OCI-LY1 (cell line): Measurements from ENCODE around the gene PRR4.

ENCODE experiments used
- H2AFZ ChIP-seq: fragments of 200-600 bp; sonication (generic), shearing (Covaris generic); 2 replicates; pipeline ENCODE4 v1.6.0; 2014; ENCODE audit warnings: antibody characterized with exemption, mild to moderate bottlenecking, low read length
- H3F3A ChIP-seq: fragments of 200-600 bp; sonication (generic), shearing (Covaris generic); 2 replicates; pipeline ENCODE4 v1.6.0; 2014; ENCODE audit warnings: mild to moderate bottlenecking, antibody characterized with exemption, low read length, moderate library complexity; ENCODE audit not compliant: insufficient read depth
- H3K27ac ChIP-seq: fragments of 200-600 bp; sonication (generic); 2 replicates; pipeline ENCODE4 v1.5.1; 2014; ENCODE audit warnings: low read length, mixed run types, mild to moderate bottlenecking, low read depth; ENCODE audit not compliant: poor library complexity, severe bottlenecking
- H3K27me3 ChIP-seq: fragments of 200-600 bp; sonication (generic); 2 replicates; pipeline ENCODE4 v1.6.0; 2014; ENCODE audit warnings: antibody characterized with exemption, mild to moderate bottlenecking, low read length, moderate library complexity; ENCODE audit not compliant: insufficient read depth
- H3K36me3 ChIP-seq: fragments of 200-600 bp; sonication (generic); 2 replicates; pipeline ENCODE4 v1.6.1; 2014; ENCODE audit warnings: mild to moderate bottlenecking, antibody characterized with exemption, low read length, moderate library complexity, mixed read lengths; ENCODE audit not compliant: insufficient read depth
- H3K4me1 ChIP-seq: fragments of 200-600 bp; sonication (generic); 2 replicates; pipeline ENCODE4 v1.5.1; 2014; ENCODE audit warnings: mild to moderate bottlenecking, low read length, moderate library complexity; ENCODE audit not compliant: insufficient read depth, severe bottlenecking
- H3K4me2 ChIP-seq: fragments of 200-600 bp; sonication (generic), shearing (Covaris generic); 2 replicates; pipeline ENCODE4 v1.6.1; 2014; ENCODE audit warnings: low read length
- H3K4me3 ChIP-seq: fragments of 200-600 bp; sonication (generic); 2 replicates; pipeline ENCODE4 v1.5.1; 2014; ENCODE audit warnings: low read length, low read depth, mild to moderate bottlenecking, mixed read lengths; ENCODE audit not compliant: poor library complexity, severe bottlenecking
- H3K79me2 ChIP-seq: fragments of 200-600 bp; shearing (Covaris generic); 2 replicates; pipeline ENCODE4 v1.6.1; 2016; ENCODE audit warnings: mixed run types, low read length, mixed read lengths; ENCODE audit not compliant: insufficient read depth
- H3K9ac ChIP-seq: fragments of 200-600 bp; sonication (generic), shearing (Covaris generic); 2 replicates; pipeline ENCODE4 v1.6.1; 2014; ENCODE audit warnings: mild to moderate bottlenecking, low read length, mixed read lengths
- H3K9me2 ChIP-seq: fragments of 200-600 bp; sonication (generic), shearing (Covaris generic); 2 replicates; pipeline ENCODE4 v1.6.1; 2014; ENCODE audit warnings: low read depth, mild to moderate bottlenecking, low read length, mixed read lengths
- H3K9me3 ChIP-seq: fragments of 200-600 bp; shearing (Covaris generic); 2 replicates; pipeline ENCODE4 v1.6.1; 2014; ENCODE audit warnings: low read length, mixed read lengths
- H4K20me1 ChIP-seq: fragments of 200-600 bp; sonication (generic), shearing (Covaris generic); 2 replicates; pipeline ENCODE4 v1.6.0; 2016; ENCODE audit warnings: mild to moderate bottlenecking, low read length; ENCODE audit not compliant: insufficient read depth
- EZH2 ChIP-seq: fragments of 200-600 bp; sonication (generic), shearing (Covaris generic); IDR thresholded peaks from 2 replicates; pipeline ENCODE4 v1.8.0; 2017; ENCODE audit warnings: borderline replicate concordance, mixed run types, mild to moderate bottlenecking, antibody characterized with exemption, low read length, moderate library complexity, mixed read lengths
- TF ChIP-seq, protein P1 (sequence below): fragments of 200-600 bp; sonication (generic), shearing (Covaris generic); IDR thresholded peaks from 2 replicates; pipeline ENCODE4 v1.5.1; 2017; ENCODE audit warnings: mild to moderate bottlenecking, antibody characterized with exemption, low read length, moderate library complexity, mixed read lengths

PRR4 gene, protein sequence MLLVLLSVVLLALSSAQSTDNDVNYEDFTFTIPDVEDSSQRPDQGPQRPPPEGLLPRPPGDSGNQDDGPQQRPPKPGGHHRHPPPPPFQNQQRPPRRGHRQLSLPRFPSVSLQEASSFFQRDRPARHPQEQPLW

DNA sequence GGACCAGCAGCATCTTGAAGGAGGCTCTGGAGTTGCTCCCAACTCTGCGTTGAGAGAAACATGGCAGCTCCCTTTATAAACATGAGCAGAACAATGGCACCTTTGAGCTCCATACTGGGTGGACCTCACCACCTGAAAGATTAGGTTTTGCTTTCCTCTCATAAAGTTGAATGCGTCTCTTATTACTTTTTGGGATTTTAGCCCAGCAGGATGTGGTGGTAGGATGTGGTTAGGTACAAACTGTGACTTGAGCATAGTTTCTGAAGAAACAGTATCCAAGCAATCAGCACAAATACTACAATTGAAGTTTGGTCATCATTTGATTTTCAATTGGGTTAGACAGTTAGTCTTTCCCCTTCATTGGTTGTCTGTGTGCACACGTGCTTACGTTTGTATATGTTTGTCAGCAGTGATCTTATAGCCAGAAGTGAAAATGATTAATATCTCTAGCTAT, at the start of gene PRR4:
Gene PRR4, minus strand, starts transcription at position 51 of the 454 bp plus-strand sequence. Its CDS starts 38 bp downstream, at position 13.
- no peak within 1 kb of the TSS for H3K4me3 ChIP-seq
- no peaks in the 10 kb centered on the region; the same call in 1 of the 2 replicates for H3K36me3 ChIP-seq
- H3K4me1 ChIP-seq: no peaks in the 10 kb centered on the region
- H3K4me2 ChIP-seq: no peak within 1 kb of the TSS
- no peak within 1 kb of the TSS for H2AFZ ChIP-seq
- no peaks in the 10 kb centered on the region for H4K20me1 ChIP-seq
- H3K79me2 ChIP-seq: no peaks in the 10 kb centered on the region
- no peak within 1 kb of the TSS for H3K27ac ChIP-seq
- no peaks in the 10 kb centered on the region for H3K9me2 ChIP-seq
- H3F3A ChIP-seq: no peaks in the 10 kb centered on the region
- no peak for TF ChIP-seq EZH2
- TF ChIP-seq, protein P1, sequence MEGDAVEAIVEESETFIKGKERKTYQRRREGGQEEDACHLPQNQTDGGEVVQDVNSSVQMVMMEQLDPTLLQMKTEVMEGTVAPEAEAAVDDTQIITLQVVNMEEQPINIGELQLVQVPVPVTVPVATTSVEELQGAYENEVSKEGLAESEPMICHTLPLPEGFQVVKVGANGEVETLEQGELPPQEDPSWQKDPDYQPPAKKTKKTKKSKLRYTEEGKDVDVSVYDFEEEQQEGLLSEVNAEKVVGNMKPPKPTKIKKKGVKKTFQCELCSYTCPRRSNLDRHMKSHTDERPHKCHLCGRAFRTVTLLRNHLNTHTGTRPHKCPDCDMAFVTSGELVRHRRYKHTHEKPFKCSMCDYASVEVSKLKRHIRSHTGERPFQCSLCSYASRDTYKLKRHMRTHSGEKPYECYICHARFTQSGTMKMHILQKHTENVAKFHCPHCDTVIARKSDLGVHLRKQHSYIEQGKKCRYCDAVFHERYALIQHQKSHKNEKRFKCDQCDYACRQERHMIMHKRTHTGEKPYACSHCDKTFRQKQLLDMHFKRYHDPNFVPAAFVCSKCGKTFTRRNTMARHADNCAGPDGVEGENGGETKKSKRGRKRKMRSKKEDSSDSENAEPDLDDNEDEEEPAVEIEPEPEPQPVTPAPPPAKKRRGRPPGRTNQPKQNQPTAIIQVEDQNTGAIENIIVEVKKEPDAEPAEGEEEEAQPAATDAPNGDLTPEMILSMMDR: no peak
- H3K27me3 ChIP-seq: no peaks in the 10 kb centered on the region
- no peak within 1 kb of the TSS for H3K9ac ChIP-seq
- no peaks in the 10 kb centered on the region for H3K9me3 ChIP-seq

DNA sequence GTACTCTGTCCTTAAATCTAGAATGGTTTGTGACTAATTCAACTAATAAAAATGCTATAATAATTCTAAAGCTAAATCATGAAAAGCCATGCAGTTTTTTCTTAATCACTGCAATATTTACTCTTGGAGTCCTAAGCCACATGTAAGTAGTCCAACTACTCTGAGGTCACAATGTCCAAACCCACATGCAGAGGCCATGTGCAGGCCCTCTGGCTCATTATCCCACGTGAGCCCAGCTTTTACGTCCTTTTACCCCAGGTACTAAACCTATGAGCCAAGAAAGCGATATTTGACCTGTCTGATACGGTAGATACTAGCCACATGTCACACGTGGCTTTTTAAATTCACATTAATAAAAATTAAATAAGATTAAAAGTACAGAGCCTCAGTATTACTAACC, 47.6 kb upstream of the PRR4 start:
- H2AFZ ChIP-seq: no peak overlapping the region
- H3K9me3 ChIP-seq: no peaks in the 10 kb centered on the region
- H3K9me2 ChIP-seq: no peaks in the 10 kb centered on the region
- H3K36me3 ChIP-seq: no peaks in the 10 kb centered on the region
- H3K9ac ChIP-seq: no peak overlapping the region
- H3K4me3 ChIP-seq: no peak overlapping the region
- H4K20me1 ChIP-seq: no peaks in the 10 kb centered on the region
- H3F3A ChIP-seq: no peaks in the 10 kb centered on the region
- TF ChIP-seq EZH2: no peak
- H3K4me2 ChIP-seq: no peak overlapping the region
- H3K79me2 ChIP-seq: no peaks in the 10 kb centered on the region
- no peak overlapping the region for H3K27ac ChIP-seq
- H3K27me3 ChIP-seq: no peaks in the 10 kb centered on the region
- no peaks in the 10 kb centered on the region for H3K4me1 ChIP-seq

DNA sequence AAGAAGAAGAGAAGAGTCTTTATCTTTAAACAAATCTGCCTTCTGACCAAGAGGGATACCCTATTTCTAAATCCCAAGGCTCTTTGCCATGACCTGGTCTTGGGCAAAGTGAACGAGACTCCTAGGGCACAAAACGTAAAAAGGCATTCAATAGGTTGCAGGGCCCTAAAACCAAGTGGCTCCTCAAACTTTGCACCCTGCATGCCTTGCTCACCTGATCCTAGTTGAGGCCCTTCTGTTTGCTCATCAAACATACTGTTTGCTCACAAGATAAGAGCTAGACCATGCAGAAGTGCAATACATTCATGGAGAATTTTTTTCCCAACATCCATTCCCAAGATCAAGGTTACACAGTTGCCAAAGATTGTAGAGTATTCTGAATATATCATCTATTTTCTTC, 42.7 kb upstream of the PRR4 start:
- H3F3A ChIP-seq: no peaks in the 10 kb centered on the region
- no peaks in the 10 kb centered on the region for H3K9me2 ChIP-seq
- no peaks in the 10 kb centered on the region for H3K4me1 ChIP-seq
- H3K9ac ChIP-seq: no peak overlapping the region
- no peak overlapping the region for H3K4me2 ChIP-seq
- no peaks in the 10 kb centered on the region for H4K20me1 ChIP-seq
- no peak overlapping the region for H2AFZ ChIP-seq
- H3K36me3 ChIP-seq: no peaks in the 10 kb centered on the region
- no peaks in the 10 kb centered on the region for H3K27me3 ChIP-seq
- TF ChIP-seq EZH2: no peak
- TF ChIP-seq, protein P1: no peak
- H3K27ac ChIP-seq: no peak overlapping the region
- H3K9me3 ChIP-seq: no peaks in the 10 kb centered on the region
- H3K4me3 ChIP-seq: no peak overlapping the region
- H3K79me2 ChIP-seq: no peaks in the 10 kb centered on the region

DNA sequence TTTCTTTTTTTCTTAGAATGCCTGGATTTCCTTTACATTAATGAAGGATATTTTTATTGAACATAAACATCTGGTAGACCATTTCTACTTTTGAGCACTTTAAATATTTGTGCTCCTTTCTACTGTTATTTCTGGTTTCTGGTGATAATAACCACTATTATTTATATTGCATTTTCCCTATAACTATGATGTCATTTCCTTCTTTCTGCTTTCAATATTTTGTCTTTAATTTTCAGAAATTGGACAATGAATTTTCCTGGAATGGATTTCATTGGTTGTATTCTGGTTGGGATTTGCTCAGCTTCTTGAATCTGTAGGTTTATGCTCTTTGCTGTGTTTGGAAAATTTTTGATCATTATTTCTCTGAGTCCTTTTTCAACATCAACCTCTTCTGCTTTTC, 40.0 kb upstream of the PRR4 start:
- Histone ChIP-seq H4K20me1 (no peaks in the 10 kb centered on the region), H3K4me3 (no peak overlapping the region), H3K4me1 (no peaks in the 10 kb centered on the region), H3K9me3 (no peaks in the 10 kb centered on the region), H3K36me3 (no peaks in the 10 kb centered on the region), H3K27me3 (no peaks in the 10 kb centered on the region), H3K4me2 (no peak overlapping the region), H3K79me2 (no peaks in the 10 kb centered on the region), H3F3A (no peaks in the 10 kb centered on the region), H3K27ac (no peak overlapping the region), H3K9ac (no peak overlapping the region), H2AFZ (no peak overlapping the region), H3K9me2 (no peaks in the 10 kb centered on the region)
- no peak for TF ChIP-seq EZH2
- TF ChIP-seq, protein P1: no peak
